Esophagus muscularis mucosa (tissue), 4 donors: ENCODE measurements around the gene ABCB8.

Experiments
- EP300 ChIP-seq: sonication (generic); formaldehyde crosslinking; IDR thresholded peaks from one replicate; pipeline ENCODE4 v1.6.1; 2017; ENCODE audit warnings: antibody characterized with exemption
- POLR2A ChIP-seq: fragments of 450-650 bp; IDR thresholded peaks from one replicate; pipeline ENCODE4 v1.6.1; 2017; ENCODE audit warnings: antibody characterized with exemption, moderate library complexity, mild to moderate bottlenecking, low read depth
- POLR2AphosphoS5 ChIP-seq, 2 donors: sonication (generic); formaldehyde crosslinking; IDR thresholded peaks; one replicate each; pipeline ENCODE4 v1.6.1; 2017; ENCODE audit warnings: antibody characterized with exemption in 2 of 2
- TF ChIP-seq, protein P1 (sequence below), 3 experiments: fragments of 200-600 bp in 2 of 3; fragments of 450-650 bp in 1 of 3; sonication (generic) in 2 of 3; IDR thresholded peaks; one replicate each; pipeline ENCODE4 v1.5.1; 2017 to 2019; ENCODE audit warnings: antibody characterized with exemption in 3 of 3, mild to moderate bottlenecking in 2 of 3, moderate library complexity in 1 of 3

GRCh38 chr7:151009327-151010036 is 18.8 kb upstream of the ABCB8 start:
- TF ChIP-seq, protein P1, sequence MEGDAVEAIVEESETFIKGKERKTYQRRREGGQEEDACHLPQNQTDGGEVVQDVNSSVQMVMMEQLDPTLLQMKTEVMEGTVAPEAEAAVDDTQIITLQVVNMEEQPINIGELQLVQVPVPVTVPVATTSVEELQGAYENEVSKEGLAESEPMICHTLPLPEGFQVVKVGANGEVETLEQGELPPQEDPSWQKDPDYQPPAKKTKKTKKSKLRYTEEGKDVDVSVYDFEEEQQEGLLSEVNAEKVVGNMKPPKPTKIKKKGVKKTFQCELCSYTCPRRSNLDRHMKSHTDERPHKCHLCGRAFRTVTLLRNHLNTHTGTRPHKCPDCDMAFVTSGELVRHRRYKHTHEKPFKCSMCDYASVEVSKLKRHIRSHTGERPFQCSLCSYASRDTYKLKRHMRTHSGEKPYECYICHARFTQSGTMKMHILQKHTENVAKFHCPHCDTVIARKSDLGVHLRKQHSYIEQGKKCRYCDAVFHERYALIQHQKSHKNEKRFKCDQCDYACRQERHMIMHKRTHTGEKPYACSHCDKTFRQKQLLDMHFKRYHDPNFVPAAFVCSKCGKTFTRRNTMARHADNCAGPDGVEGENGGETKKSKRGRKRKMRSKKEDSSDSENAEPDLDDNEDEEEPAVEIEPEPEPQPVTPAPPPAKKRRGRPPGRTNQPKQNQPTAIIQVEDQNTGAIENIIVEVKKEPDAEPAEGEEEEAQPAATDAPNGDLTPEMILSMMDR (IDR thresholded peaks at IDR 0.05) = no peak
- no peak for TF ChIP-seq EP300
- TF ChIP-seq POLR2A = no peak
- no peak for TF ChIP-seq POLR2AphosphoS5 (IDR thresholded peaks at IDR 0.05)
